ENCODE data around the gene LRRC25. TPM values are rescaled to one million over a fixed set of nuclear protein-coding genes. Genes with fewer than 3 reads are reported as not detected.

LRRC25 gene
- total RNA-seq, 1 donor from 2014 or later = 0.78 TPM

DNA sequence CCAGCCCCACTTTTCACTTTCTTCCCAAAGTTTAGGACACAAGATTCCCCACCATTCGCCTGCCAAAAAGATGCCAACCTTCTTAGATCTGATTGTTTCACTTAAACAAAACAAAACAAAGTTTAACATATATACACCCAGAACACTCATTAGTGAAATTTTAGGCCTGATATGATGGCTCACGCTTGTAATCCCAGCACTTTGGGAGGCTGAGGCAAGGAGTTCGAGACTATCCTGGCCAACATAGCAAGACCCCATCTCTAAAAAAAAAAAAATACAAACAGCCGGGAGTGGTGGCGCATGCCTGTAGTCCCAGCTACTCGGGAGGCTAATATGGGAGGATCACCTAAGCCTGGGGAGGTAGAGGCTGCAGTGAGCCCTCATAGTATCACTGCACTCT lies 52.1 kb downstream of the LRRC25 start:
- DNase-seq = no peak

DNA sequence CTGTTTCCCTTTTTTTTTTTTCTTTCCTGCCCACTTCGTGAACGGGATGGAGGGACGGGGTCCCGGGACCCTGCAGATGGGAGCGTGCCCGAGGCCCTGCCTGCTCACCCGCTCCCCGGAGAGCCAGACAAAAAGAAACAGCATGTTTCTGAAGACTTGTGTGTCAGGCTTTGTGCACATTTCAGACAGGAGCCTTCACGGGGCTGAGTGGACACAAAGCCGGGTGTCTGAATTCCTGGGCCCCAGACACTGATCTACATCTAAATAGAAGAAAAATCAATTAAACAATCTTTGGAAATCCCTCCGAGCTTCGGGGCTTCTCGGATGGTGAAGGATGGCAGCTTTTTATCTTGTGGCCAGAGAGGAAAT lies 52.9 kb downstream of the LRRC25 start:
- no peak for DNase-seq

DNA sequence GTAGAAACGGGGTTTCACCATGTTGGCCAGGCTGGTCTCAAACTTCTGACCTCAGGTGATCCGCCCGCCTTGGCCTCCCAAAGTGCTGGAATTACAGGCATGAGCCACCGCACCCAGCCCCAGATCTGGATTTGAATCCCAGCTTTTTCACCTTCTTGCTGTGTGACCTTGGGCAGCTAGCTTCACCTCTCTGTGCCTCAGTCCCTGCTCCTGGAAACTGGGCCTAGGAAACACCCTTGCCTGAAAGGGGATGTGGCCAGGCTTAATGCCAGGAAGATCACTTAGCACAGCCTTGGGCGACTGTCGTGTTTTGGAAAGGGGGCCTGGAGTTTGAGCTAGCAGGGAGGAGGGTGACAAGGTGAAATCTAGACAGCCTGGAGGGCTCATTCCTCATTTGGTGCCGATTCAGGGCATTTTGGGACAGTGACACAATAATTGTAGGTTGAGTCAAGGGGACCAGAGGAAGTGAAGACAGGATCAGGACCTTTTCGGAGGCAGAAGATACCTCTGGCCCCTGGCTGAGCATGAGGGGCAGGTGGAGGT lies 55.3 kb downstream of the LRRC25 start:
- DNase-seq = no peak

Small RNA genes within 50 kb of the gene (small RNA-seq; reads per million reads assigned to genes)
- not detected for gene MIR3189

Other genes starting within 250 kb of the LRRC25 start
- gene PIK3R2, start 244.5 kb downstream of the LRRC25 start, total RNA-seq = 43.5 TPM
- 0.62 TPM for gene IFI30, start 223.8 kb downstream of the LRRC25 start, total RNA-seq
- 7.8 TPM for gene MPV17L2, start 204.4 kb downstream of the LRRC25 start, total RNA-seq
- gene RAB3A, start 193.6 kb downstream of the LRRC25 start, total RNA-seq = 50.4 TPM
- gene PDE4C, start 171.2 kb downstream of the LRRC25 start, total RNA-seq = 0.47 TPM
- 0.47 TPM for gene IQCN, start 123.2 kb downstream of the LRRC25 start, total RNA-seq
- 70.7 TPM for gene JUND, start 116.0 kb downstream of the LRRC25 start, total RNA-seq
- gene LSM4, start 74.5 kb downstream of the LRRC25 start, total RNA-seq = 72.2 TPM
- gene PGPEP1, start 57.0 kb downstream of the LRRC25 start, total RNA-seq = 14.2 TPM
- not detected for gene GDF15, start 11.5 kb downstream of the LRRC25 start, total RNA-seq
- 75.6 TPM for gene SSBP4, start 21.8 kb upstream of the LRRC25 start, total RNA-seq
- gene ISYNA1, start 40.5 kb upstream of the LRRC25 start, total RNA-seq = 95.1 TPM
- gene ELL, start 124.4 kb upstream of the LRRC25 start, total RNA-seq = 6.6 TPM
- 118 TPM for gene FKBP8, start 146.0 kb upstream of the LRRC25 start, total RNA-seq
- gene KXD1, start 160.2 kb upstream of the LRRC25 start, total RNA-seq = 16.4 TPM
- gene UBA52, start 174.2 kb upstream of the LRRC25 start, total RNA-seq = 530 TPM
- 20.0 TPM for gene REX1BD, start 191.2 kb upstream of the LRRC25 start, total RNA-seq
- gene CRLF1, start 209.2 kb upstream of the LRRC25 start, total RNA-seq = 0.94 TPM
- 34.5 TPM for gene TMEM59L, start 215.2 kb upstream of the LRRC25 start, total RNA-seq
- 7.0 TPM for gene KLHL26, start 239.4 kb upstream of the LRRC25 start, total RNA-seq